Activated CD4-positive, alpha-beta memory T cell treated with anti-CD3 and anti-CD28 coated beads for 36 hours (primary cell): ENCODE results near the gene PARS2. TPM values are rescaled to one million over a fixed set of nuclear protein-coding genes. Genes with fewer than 3 reads are reported as not detected.

ENCODE experiments used
- CTCF ChIA-PET: fragments of 350-600 bp; sonication (Branson Sonifier 250); formaldehyde crosslinking; loops from one replicate; lab custom pipeline; 2021; ENCODE audit warnings: antibody characterized with exemption, inconsistent platforms; lab: Charles Lee
- POLR2A ChIA-PET: fragments of 350-600 bp; sonication (Branson Sonifier 250); formaldehyde crosslinking; loops from one replicate; lab custom pipeline; 2021; ENCODE audit warnings: antibody characterized with exemption; lab: Charles Lee
- DNase-seq: peaks from one replicate; pipeline ENCODE4 v3.0.0-alpha.2; 2020
- H3K27ac Mint-ChIP-seq: one replicate; pipeline ENCODE4 v1.8.0; 2021; ENCODE audit warnings: mixed read lengths
- H3K27me3 Mint-ChIP-seq: one replicate; pipeline ENCODE4 v1.8.0; 2021; ENCODE audit warnings: mixed read lengths
- H3K36me3 Mint-ChIP-seq: one replicate; pipeline ENCODE4 v1.8.0; 2021; ENCODE audit warnings: mixed read lengths
- H3K4me1 Mint-ChIP-seq: one replicate; pipeline ENCODE4 v1.8.0; 2021; ENCODE audit warnings: low read depth, mixed read lengths
- H3K4me3 Mint-ChIP-seq: one replicate; pipeline ENCODE4 v1.8.0; 2021; ENCODE audit warnings: mild to moderate bottlenecking, mixed read lengths
- H3K9me3 Mint-ChIP-seq: one replicate; pipeline ENCODE4 v1.8.0; 2021; ENCODE audit warnings: mixed read lengths
- intact Hi-C: fragments of 100-400 bp; cut with micrococcal nuclease; formaldehyde crosslinking; loops from one replicate; pipeline ENCODE4 v1.15.1; 2023
- total RNA-seq, 2 experiments: library from RNA; stranded (reverse); gene quantifications; one replicate each; pipeline ENCODE4 v1.2.3, GENCODE V29; 2021

Gene PARS2
- total RNA-seq, 2 experiments from 2014 or later, result 5.6 to 5.7 TPM

GRCh38 chr1:54745274-54745673, 19.0 kb downstream of the PARS2 start:
- Mint-ChIP-seq H3K27me3 (no peaks in the 10 kb centered on the region), H3K4me1 (no peaks in the 10 kb centered on the region), H3K9me3 (no peaks in the 10 kb centered on the region), H3K36me3 (peaks cover 18% of the 10 kb centered on the region), H3K27ac (no peak overlapping the region), H3K4me3 (no peak overlapping the region)
- no peak for DNase-seq
- intact Hi-C loops, result no loop called here
- ChIA-PET CTCF (no interaction called here), POLR2A (no interaction called here)

GRCh38 chr1:54744696-54745095, 19.6 kb downstream of the PARS2 start:
- Mint-ChIP-seq H3K4me1 (no peaks in the 10 kb centered on the region), H3K4me3 (no peak overlapping the region), H3K36me3 (peaks cover 20% of the 10 kb centered on the region), H3K27me3 (no peaks in the 10 kb centered on the region), H3K27ac (no peak overlapping the region), H3K9me3 (no peaks in the 10 kb centered on the region)
- CTCF ChIA-PET, result no interaction called here
- no peak for DNase-seq
- POLR2A ChIA-PET, result interaction anchor here (0.6 kb wide), 1 partner anchor 506 kb away, joined by 3 read pairs; no protein-coding TSS in a partner anchor
- intact Hi-C loops, result no loop called here

GRCh38 chr1:54743416-54744226, 20.7 kb downstream of the PARS2 start:
- H3K9me3 Mint-ChIP-seq, result no peaks in the 10 kb centered on the region
- peaks cover 25% of the 10 kb centered on the region for H3K36me3 Mint-ChIP-seq
- no peaks in the 10 kb centered on the region for H3K4me1 Mint-ChIP-seq
- intact Hi-C loops, result no loop called here
- no peak overlapping the region for H3K27ac Mint-ChIP-seq
- no peak overlapping the region for H3K4me3 Mint-ChIP-seq
- CTCF ChIA-PET, result no interaction called here
- no peak for DNase-seq
- no peaks in the 10 kb centered on the region for H3K27me3 Mint-ChIP-seq
- POLR2A ChIA-PET, result no interaction called here

GRCh38 chr1:54742282-54742681, 22.0 kb downstream of the PARS2 start:
- Mint-ChIP-seq H3K27me3 (no peaks in the 10 kb centered on the region), H3K36me3 (peaks cover 33% of the 10 kb centered on the region), H3K4me1 (no peaks in the 10 kb centered on the region), H3K9me3 (no peaks in the 10 kb centered on the region), H3K27ac (no peak overlapping the region), H3K4me3 (no peak overlapping the region)
- ChIA-PET POLR2A (no interaction called here), CTCF (no interaction called here)
- DNase-seq, result no peak
- intact Hi-C loops, result no loop called here

- Mint-ChIP-seq H3K4me1 (no peaks in the 10 kb centered on the region), H3K27me3 (no peaks in the 10 kb centered on the region), H3K9me3 (no peaks in the 10 kb centered on the region), H3K27ac (no peak overlapping the region), H3K36me3 (peaks cover 41% of the 10 kb centered on the region), H3K4me3 (no peak overlapping the region)
- ChIA-PET CTCF (no interaction called here), POLR2A (no interaction called here)
- DNase-seq, result no peak
- intact Hi-C loops, result no loop called here
These were observed 22.8 kb downstream of the PARS2 start for GRCh38 chr1:54741531-54741930.

- Mint-ChIP-seq H3K27me3 (no peaks in the 10 kb centered on the region), H3K9me3 (no peaks in the 10 kb centered on the region), H3K36me3 (peaks cover 47% of the 10 kb centered on the region), H3K4me3 (no peak overlapping the region), H3K27ac (no peak overlapping the region), H3K4me1 (no peaks in the 10 kb centered on the region)
- ChIA-PET POLR2A (no interaction called here), CTCF (no interaction called here)
- intact Hi-C loops, result no loop called here
- DNase-seq, result no peak
These were observed 26.1 kb downstream of the PARS2 start for GRCh38 chr1:54738244-54738643.

GRCh38 chr1:54736685-54737084, 27.6 kb downstream of the PARS2 start:
- DNase-seq, result no peak
- Mint-ChIP-seq H3K27ac (no peak overlapping the region), H3K9me3 (no peaks in the 10 kb centered on the region), H3K36me3 (peaks cover 40% of the 10 kb centered on the region), H3K27me3 (no peaks in the 10 kb centered on the region), H3K4me1 (no peaks in the 10 kb centered on the region), H3K4me3 (no peak overlapping the region)
- CTCF ChIA-PET, result interaction anchor here (0.7 kb wide), 1 partner anchor 683 kb away, joined by 5 read pairs; the partner anchor contains the start of gene TCEANC2
- intact Hi-C loops, result no loop called here
- POLR2A ChIA-PET, result no interaction called here

- ChIA-PET CTCF (no interaction called here), POLR2A (no interaction called here)
- Mint-ChIP-seq H3K9me3 (no peaks in the 10 kb centered on the region), H3K4me1 (no peaks in the 10 kb centered on the region), H3K4me3 (no peak overlapping the region), H3K27ac (no peak overlapping the region), H3K36me3 (peaks cover 63% of the 10 kb centered on the region), H3K27me3 (no peaks in the 10 kb centered on the region)
- no peak for DNase-seq
- intact Hi-C loops, result no loop called here
These were observed 36.3 kb downstream of the PARS2 start for GRCh38 chr1:54728027-54728426.

- Mint-ChIP-seq H3K4me3 (no peak overlapping the region), H3K27ac (no peak overlapping the region), H3K27me3 (no peaks in the 10 kb centered on the region), H3K4me1 (peaks cover 3% of the 10 kb centered on the region), H3K36me3 (peaks cover 69% of the 10 kb centered on the region), H3K9me3 (no peaks in the 10 kb centered on the region)
- no peak for DNase-seq
- ChIA-PET CTCF (interaction anchor here (0.7 to 1.7 kb wide), 2 partner anchors 76 to 361 kb away, joined by 4 to 7 read pairs; partner anchors contain the start of gene TTC22), POLR2A (no interaction called here)
- intact Hi-C loops, result no loop called here
These were observed 39.6 kb downstream of the PARS2 start for GRCh38 chr1:54724771-54725170.

GRCh38 chr1:54723985-54724384, 40.3 kb downstream of the PARS2 start:
- Mint-ChIP-seq H3K4me1 (peaks cover 8% of the 10 kb centered on the region), H3K27me3 (no peaks in the 10 kb centered on the region), H3K27ac (no peak overlapping the region), H3K9me3 (no peaks in the 10 kb centered on the region), H3K36me3 (peaks cover 70% of the 10 kb centered on the region), H3K4me3 (no peak overlapping the region)
- DNase-seq, result no peak
- intact Hi-C loops, result no loop called here
- CTCF ChIA-PET, result interaction anchor here (0.7 to 1.7 kb wide), 2 partner anchors 77 to 360 kb away, joined by 4 to 7 read pairs; partner anchors contain the start of gene TTC22
- POLR2A ChIA-PET, result interaction anchor here (0.6 kb wide), 1 partner anchor 520 kb away, joined by 3 read pairs; no protein-coding TSS in a partner anchor

- Mint-ChIP-seq H3K27me3 (no peaks in the 10 kb centered on the region), H3K4me1 (peaks cover 23% of the 10 kb centered on the region), H3K4me3 (no peak overlapping the region), H3K36me3 (peaks cover 65% of the 10 kb centered on the region), H3K9me3 (no peaks in the 10 kb centered on the region), H3K27ac (no peak overlapping the region)
- ChIA-PET POLR2A (interaction anchor here (0.7 kb wide), 1 partner anchor 93 kb away, joined by 3 read pairs; no protein-coding TSS in a partner anchor), CTCF (interaction anchor here (0.6 to 1.1 kb wide), 2 partner anchors 70 to 243 kb away, joined by 3 to 4 read pairs; no protein-coding TSS in a partner anchor)
- DNase-seq, result no peak
- intact Hi-C loops, result no loop called here
These were observed 42.6 kb downstream of the PARS2 start for GRCh38 chr1:54721719-54722118.

GRCh38 chr1:54716299-54717047, 47.9 kb downstream of the PARS2 start:
- Mint-ChIP-seq H3K27me3 (no peaks in the 10 kb centered on the region), H3K27ac (peak overlapping the region; percentile 92), H3K9me3 (no peaks in the 10 kb centered on the region), H3K4me1 (peaks cover 33% of the 10 kb centered on the region), H3K4me3 (peak overlapping the region; percentile 82), H3K36me3 (peaks cover 20% of the 10 kb centered on the region)
- intact Hi-C loops, result loop anchor here (1.0 to 5.0 kb wide), 5 partner anchors 48 to 663 kb away; partner anchors contain the start of genes PARS2, TCEANC2 and TMEM59
- DNase-seq, result peak; percentile 33
- POLR2A ChIA-PET, result interaction anchor here (0.7 to 2.2 kb wide), 7 partner anchors 16 to 663 kb away, joined by 3 to 23 read pairs (median 4); partner anchors contain the start of genes MRPL37, PARS2, TCEANC2 and TMEM59
- CTCF ChIA-PET, result interaction anchor here (0.8 to 2.0 kb wide), 6 partner anchors 44 to 93 kb away, joined by 3 to 18 read pairs (median 5); partner anchors contain the start of genes PARS2 and TTC22
